RWPE1 (cell line): ENCODE data around the gene PPOX.

Experiments
- CTCF ChIA-PET: fragments of 350-600 bp; sonication (Branson Sonifier 250); formaldehyde crosslinking; extraction: SDS; loops from one replicate; lab custom pipeline; 2021; lab: Yijun Ruan, JAX
- POLR2A ChIA-PET: fragments of 400-600 bp; formaldehyde crosslinking; extraction: SDS; loops from one replicate; lab custom pipeline; 2020; ENCODE audit warnings: antibody characterized with exemption; ENCODE audit not compliant: low non-redundant PET; lab: Yijun Ruan, JAX
- DNase-seq: peaks from one replicate; pipeline ENCODE4 v3.0.0; 2012; ENCODE audit warnings: low spot score
- H3K27ac ChIP-seq: fragments of 450-650 bp; 2 replicates; pipeline ENCODE4 v1.5.1; 2017
- TF ChIP-seq, protein P1 (sequence below): fragments of 450-650 bp; conservative IDR thresholded peaks from 2 replicates; pipeline ENCODE4 v1.5.1; 2017; ENCODE audit warnings: low read depth, mild to moderate bottlenecking

The PPOX gene

DNA sequence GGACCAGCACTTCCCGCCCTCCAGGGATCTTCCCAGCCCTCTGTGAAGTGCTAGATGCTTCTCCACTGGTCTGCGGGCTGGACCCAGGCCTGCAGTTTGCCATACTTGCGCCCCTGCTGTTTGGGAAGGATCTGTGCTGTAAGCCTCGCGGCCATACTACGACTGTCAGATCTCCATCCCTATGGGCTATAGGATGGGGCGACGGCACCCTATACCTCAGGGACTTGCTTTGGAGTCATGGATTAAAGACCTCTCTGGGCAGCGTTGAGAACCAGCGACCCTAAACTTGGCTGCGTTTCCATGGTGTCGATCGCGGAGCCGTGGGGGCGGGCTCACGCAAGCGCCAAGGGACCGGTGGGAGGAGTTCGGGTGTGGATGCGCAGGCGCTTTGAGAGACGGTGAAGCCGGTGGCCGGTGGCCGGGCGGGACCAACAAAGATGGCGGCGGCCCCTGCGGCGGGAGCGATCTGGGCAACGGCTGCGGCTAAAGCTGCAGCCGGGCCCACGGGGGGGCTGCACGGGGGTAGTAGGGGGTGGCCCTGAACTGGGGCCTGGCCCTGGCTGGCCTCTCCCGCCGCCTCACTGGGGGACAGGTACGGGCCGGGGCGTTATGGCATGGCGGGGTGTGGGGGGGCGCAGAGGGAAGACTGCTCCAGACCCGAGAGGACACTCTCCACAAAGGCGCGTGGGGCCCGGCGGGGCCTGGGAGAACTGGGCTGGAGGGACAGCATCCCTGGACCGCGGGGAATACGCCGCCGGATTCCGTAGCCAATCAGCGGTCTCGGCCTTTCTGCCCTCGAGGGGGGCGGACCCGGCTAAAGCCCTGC lies 6.9 kb upstream of the PPOX start, which contains the start of gene USP21:
Gene USP21, plus strand, starts transcription at position 414 of the 826 bp plus-strand sequence. CDS start 1,141 bp downstream, outside the sequence.
- CTCF ChIA-PET: no interaction called here
- POLR2A ChIA-PET: interaction anchor here (0.6 kb wide), 1 partner anchor 90 kb away, joined by 4 read pairs; no protein-coding TSS in a partner anchor
- TF ChIP-seq, protein P1, sequence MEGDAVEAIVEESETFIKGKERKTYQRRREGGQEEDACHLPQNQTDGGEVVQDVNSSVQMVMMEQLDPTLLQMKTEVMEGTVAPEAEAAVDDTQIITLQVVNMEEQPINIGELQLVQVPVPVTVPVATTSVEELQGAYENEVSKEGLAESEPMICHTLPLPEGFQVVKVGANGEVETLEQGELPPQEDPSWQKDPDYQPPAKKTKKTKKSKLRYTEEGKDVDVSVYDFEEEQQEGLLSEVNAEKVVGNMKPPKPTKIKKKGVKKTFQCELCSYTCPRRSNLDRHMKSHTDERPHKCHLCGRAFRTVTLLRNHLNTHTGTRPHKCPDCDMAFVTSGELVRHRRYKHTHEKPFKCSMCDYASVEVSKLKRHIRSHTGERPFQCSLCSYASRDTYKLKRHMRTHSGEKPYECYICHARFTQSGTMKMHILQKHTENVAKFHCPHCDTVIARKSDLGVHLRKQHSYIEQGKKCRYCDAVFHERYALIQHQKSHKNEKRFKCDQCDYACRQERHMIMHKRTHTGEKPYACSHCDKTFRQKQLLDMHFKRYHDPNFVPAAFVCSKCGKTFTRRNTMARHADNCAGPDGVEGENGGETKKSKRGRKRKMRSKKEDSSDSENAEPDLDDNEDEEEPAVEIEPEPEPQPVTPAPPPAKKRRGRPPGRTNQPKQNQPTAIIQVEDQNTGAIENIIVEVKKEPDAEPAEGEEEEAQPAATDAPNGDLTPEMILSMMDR: peak; percentile 43
- peak within 1 kb of the TSS; percentile 79 for H3K27ac ChIP-seq
- DNase-seq: peak; percentile 96

DNA sequence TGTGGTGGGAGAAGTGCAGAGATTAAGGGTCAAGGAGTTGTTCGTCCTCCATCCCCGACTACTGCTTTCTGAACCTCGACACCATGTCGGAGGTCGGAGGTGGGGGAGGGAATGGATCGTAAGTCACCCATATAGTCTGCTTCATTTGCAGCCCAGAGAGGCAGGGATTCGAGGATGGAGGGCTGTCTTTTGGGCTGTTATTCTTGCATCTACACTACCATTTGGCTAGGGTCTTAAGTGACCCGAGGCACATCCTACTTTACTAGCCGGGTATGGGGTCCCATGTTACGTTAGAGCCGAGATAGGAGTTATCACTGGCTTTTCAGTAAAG lies 6.3 kb upstream of the PPOX start:
- POLR2A ChIA-PET: no interaction called here
- H3K27ac ChIP-seq: peak overlapping the region; percentile 79
- CTCF ChIA-PET: no interaction called here
- TF ChIP-seq, protein P1: no peak
- DNase-seq: no peak

DNA sequence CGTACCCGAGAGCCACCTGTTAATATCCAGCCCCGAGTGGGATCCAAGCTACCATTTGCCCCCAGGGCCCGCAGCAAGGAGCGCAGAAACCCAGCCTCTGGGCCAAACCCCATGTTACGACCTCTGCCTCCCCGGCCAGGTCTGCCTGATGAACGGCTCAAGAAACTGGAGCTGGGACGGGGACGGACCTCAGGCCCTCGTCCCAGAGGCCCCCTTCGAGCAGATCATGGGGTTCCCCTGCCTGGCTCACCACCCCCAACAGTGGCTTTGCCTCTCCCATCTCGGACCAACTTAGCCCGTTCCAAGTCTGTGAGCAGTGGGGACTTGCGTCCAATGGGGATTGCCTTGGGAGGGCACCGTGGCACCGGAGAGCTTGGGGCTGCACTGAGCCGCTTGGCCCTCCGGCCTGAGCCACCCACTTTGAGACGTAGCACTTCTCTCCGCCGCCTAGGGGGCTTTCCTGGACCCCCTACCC lies 5.5 kb upstream of the PPOX start:
- POLR2A ChIA-PET: no interaction called here
- DNase-seq: no peak
- peak overlapping the region; percentile 12; the same call in 1 of the 2 replicates for H3K27ac ChIP-seq
- TF ChIP-seq, protein P1: no peak
- CTCF ChIA-PET: no interaction called here

DNA sequence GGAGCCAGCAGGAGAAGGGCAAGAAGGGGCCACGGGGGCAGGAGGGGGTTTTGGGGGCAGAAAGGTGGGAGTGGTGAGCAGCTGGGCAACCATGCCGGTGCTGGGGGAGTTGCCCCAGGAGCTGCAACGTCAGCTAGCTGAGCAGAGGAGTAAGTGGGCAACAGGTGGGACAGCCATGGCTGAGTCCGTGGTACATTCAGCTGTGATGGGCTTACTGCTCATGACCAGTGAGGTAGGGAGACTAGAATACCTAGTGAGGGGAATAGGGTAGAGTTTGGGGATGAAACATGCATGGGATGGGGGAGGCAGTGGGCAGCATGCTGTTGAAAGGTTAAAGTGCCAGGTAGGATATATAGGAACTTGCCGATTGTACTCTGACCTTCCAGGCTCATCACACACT lies 4.6 kb upstream of the PPOX start:
- ChIA-PET CTCF (no interaction called here), POLR2A (no interaction called here)
- no peak for DNase-seq
- TF ChIP-seq, protein P1: no peak
- H3K27ac ChIP-seq: peak overlapping the region; percentile 25; the same call in 1 of the 2 replicates

DNA sequence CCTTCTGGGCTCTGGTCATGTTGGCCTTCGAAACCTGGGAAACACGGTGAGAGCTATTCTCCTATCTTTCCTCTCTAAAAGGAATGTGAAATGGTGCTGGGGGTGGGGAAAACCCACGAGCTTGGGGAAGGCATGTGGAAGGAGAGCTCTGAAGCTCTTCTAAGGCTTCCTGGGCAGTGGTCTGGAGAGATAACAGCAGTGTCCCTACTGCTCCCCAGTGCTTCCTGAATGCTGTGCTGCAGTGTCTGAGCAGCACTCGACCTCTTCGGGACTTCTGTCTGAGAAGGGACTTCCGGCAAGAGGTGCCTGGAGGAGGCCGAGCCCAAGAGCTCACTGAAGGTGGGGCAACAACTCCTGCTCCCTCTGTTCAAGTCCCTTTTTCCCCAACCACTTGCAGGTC lies 4.2 kb upstream of the PPOX start:
- CTCF ChIA-PET: no interaction called here
- peak overlapping the region; percentile 25 for H3K27ac ChIP-seq
- TF ChIP-seq, protein P1: no peak
- POLR2A ChIA-PET: no interaction called here
- DNase-seq: no peak

DNA sequence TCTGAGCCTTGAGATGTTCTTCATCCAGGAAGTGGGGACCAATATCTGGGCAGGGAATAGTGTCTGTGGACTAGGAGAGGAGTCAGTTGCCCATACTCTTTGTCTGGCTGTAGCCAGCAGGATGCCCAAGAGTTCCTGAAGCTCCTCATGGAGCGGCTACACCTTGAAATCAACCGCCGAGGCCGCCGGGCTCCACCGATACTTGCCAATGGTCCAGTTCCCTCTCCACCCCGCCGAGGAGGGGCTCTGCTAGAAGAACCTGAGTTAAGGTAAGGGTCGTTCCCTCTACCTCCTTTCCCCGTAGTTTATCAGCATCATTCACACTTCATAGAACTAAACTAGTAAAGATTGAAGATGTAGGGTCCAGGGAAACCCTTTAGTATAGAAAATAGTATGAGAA lies 3.4 kb upstream of the PPOX start:
- CTCF ChIA-PET: no interaction called here
- POLR2A ChIA-PET: no interaction called here
- TF ChIP-seq, protein P1: no peak
- H3K27ac ChIP-seq: peak overlapping the region; percentile 25
- DNase-seq: no peak
